Osteocyte (in vitro differentiated cells): ENCODE measurements around the gene CPA2. TPM values are rescaled to one million over a fixed set of nuclear protein-coding genes. Genes with fewer than 3 reads are reported as not detected.
"Not testable (repeated sequence)": the region's sequence is repeated elsewhere in the genome, so short reads cannot be mapped to it uniquely, and the experiment has no call there.

Experiments used
- DNase-seq: peaks from one replicate; pipeline ENCODE4 v3.0.0; 2021; ENCODE audit warnings: mixed read lengths; ENCODE audit not compliant: unreplicated experiment; ENCODE audit errors: extremely low spot score
- H3K27ac Mint-ChIP-seq: one replicate; pipeline ENCODE4 v1.8.0; 2021; ENCODE audit warnings: mild to moderate bottlenecking, mixed read lengths; ENCODE audit not compliant: unreplicated experiment
- H3K27me3 Mint-ChIP-seq: one replicate; pipeline ENCODE4 v1.8.0; 2021; ENCODE audit warnings: mixed read lengths; ENCODE audit not compliant: unreplicated experiment
- H3K36me3 Mint-ChIP-seq: one replicate; pipeline ENCODE4 v1.8.0; 2021; ENCODE audit warnings: mixed read lengths; ENCODE audit not compliant: unreplicated experiment
- H3K4me1 Mint-ChIP-seq: one replicate; pipeline ENCODE4 v1.8.0; 2021; ENCODE audit warnings: mixed read lengths; ENCODE audit not compliant: unreplicated experiment
- H3K4me3 Mint-ChIP-seq: one replicate; pipeline ENCODE4 v1.8.0; 2021; ENCODE audit warnings: mild to moderate bottlenecking, moderate library complexity, mixed read lengths; ENCODE audit not compliant: unreplicated experiment
- H3K9me3 Mint-ChIP-seq: one replicate; pipeline ENCODE4 v1.8.0; 2021; ENCODE audit warnings: mixed read lengths; ENCODE audit not compliant: unreplicated experiment
- total RNA-seq: library from RNA; stranded (reverse); gene quantifications from 2 replicates; pipeline ENCODE4 v1.2.1, GENCODE V29; 2021
- TF ChIP-seq, protein P1 (sequence below): fragments of 200-600 bp; sonication (generic); IDR thresholded peaks from 2 replicates; pipeline ENCODE4 v1.5.0; 2021; ENCODE audit warnings: antibody characterized with exemption, mild to moderate bottlenecking, moderate library complexity

Gene CPA2
- total RNA-seq, 1 donor from 2014 or later = not detected

DNA sequence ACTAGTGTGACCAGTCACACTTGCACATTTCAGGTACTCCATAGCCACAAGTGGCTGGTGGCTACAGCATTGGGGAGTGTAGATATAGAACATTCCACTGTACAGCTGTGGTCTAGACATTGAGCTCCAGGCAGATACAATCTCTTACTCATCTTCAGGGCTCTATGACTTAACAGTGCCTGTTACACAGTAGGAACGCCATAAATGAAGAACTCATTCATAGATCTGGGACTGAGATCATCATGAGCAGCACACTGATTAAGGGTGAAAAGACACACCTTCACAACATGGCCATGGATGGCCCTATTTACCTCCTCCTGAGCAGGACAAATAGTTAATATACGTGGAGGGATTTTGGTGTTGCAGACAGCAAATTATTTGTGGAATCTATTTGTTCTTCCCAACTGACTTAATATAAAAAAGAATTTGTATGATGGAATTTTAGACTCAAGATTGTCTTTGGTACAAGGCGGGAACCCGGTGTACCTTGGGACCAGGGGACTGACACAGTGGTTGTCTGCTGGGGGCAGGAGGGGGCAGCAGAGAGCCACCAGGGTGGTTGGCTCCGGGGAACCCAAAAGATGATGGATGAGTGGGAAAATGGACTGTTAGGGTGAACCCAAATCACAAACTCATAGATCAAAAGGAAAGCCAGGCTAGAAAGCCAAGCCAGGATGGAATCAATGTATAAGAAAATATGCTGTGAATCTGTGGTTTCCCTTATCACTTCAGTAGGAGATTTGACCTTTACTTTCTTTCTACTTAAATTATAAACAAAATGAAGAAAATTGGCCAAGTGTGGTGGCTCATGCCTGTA lies 24.3 kb upstream of the CPA2 start:
- Mint-ChIP-seq H3K4me1 (peaks cover 21% of the 10 kb centered on the region), H3K36me3 (peaks cover 2% of the 10 kb centered on the region), H3K27me3 (no peaks in the 10 kb centered on the region), H3K4me3 (no peak overlapping the region), H3K9me3 (no peaks in the 10 kb centered on the region), H3K27ac (no peak overlapping the region)
- TF ChIP-seq, protein P1, sequence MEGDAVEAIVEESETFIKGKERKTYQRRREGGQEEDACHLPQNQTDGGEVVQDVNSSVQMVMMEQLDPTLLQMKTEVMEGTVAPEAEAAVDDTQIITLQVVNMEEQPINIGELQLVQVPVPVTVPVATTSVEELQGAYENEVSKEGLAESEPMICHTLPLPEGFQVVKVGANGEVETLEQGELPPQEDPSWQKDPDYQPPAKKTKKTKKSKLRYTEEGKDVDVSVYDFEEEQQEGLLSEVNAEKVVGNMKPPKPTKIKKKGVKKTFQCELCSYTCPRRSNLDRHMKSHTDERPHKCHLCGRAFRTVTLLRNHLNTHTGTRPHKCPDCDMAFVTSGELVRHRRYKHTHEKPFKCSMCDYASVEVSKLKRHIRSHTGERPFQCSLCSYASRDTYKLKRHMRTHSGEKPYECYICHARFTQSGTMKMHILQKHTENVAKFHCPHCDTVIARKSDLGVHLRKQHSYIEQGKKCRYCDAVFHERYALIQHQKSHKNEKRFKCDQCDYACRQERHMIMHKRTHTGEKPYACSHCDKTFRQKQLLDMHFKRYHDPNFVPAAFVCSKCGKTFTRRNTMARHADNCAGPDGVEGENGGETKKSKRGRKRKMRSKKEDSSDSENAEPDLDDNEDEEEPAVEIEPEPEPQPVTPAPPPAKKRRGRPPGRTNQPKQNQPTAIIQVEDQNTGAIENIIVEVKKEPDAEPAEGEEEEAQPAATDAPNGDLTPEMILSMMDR = peak; percentile 90
- no peak for DNase-seq

DNA sequence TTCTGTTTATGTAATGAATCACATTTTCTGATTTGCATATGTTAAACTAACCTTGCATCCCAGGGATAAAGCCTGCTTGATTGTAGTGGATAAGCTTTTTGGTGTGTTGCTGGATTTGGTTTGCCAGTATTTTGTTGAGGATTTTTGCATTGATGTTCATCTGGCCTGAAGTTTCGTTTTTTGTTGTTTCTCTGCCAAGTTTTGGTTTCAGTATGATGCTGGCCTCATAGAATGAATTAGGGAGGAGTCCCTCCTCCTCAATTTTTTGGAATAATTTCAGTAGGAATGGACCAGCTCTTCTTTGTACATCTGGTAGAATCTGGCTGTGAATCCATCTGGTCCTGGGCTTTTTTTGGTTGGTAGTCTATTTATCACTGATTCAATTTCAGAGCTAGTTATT lies 23.2 kb upstream of the CPA2 start:
- not testable (repeated sequence) for H3K36me3 Mint-ChIP-seq, H3K27ac Mint-ChIP-seq, H3K9me3 Mint-ChIP-seq, DNase-seq, H3K27me3 Mint-ChIP-seq, H3K4me3 Mint-ChIP-seq
- H3K4me1 Mint-ChIP-seq = peaks cover 21% of the 10 kb centered on the region

DNA sequence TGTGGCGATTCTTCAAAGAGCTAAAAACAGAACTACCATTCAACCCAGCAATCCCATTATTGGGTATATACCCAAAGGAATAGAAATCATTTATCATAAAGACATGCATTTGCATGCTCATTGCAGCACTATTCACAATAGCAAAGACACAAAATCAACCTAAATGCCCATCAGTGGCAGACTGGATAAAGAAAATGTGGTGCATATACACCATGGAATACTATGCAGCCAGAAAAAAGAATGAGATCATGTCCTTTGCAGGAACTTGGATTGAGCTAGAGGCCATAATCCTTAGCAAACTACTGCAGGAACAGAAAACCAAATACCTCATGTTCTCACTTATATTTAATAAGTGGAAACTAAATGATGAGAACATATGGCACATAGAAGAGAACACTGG lies 20.2 kb upstream of the CPA2 start:
- DNase-seq, H3K27me3 Mint-ChIP-seq, H3K4me3 Mint-ChIP-seq, H3K9me3 Mint-ChIP-seq, H3K36me3 Mint-ChIP-seq, H3K27ac Mint-ChIP-seq: not testable (repeated sequence)
- H3K4me1 Mint-ChIP-seq = peaks cover 21% of the 10 kb centered on the region

DNA sequence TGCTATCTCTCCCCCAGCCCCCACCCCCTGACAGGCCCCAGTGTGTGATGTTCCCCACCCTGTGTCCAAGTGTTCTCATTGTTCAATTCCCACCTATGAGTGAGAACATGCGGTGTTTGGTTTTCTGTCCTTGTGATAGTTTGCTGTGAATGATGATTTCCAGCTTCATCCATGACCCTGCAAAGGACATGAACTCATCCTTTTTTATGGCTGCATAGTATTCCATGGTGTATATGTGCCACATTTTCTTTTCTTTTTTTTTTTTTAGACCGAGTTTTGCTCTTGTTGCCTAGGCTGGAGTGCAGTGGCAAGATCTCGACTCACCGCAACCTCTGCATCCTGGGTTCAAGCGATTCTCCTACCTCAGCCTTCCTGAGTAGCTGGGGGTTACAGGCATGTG lies 17.8 kb upstream of the CPA2 start:
- H3K27me3 Mint-ChIP-seq, H3K4me3 Mint-ChIP-seq, H3K4me1 Mint-ChIP-seq, DNase-seq, H3K36me3 Mint-ChIP-seq, H3K27ac Mint-ChIP-seq: not testable (repeated sequence)
- H3K9me3 Mint-ChIP-seq = peaks cover 11% of the 10 kb centered on the region

DNA sequence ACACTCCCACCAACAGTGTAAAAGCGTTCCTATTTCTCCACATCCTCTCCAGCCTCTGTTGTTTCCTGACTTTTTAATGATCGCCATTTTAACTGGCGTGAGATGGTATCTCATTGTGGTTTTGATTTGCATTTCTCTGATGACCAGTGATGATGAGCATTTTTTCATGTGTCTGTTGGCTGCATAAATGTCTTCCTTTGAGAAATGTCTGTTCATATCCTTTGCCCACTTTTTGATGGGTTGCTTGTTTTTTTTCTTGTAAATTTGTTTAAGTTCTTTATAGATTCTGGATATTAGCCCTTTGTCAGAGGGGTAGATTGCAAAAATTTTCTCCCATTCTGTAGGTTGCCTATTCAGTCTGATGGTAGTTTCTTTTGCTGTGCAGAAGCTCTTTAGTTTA lies 17.0 kb upstream of the CPA2 start:
- not testable (repeated sequence) for H3K4me3 Mint-ChIP-seq, H3K27me3 Mint-ChIP-seq, H3K36me3 Mint-ChIP-seq, H3K4me1 Mint-ChIP-seq, H3K27ac Mint-ChIP-seq, DNase-seq
- peaks cover 11% of the 10 kb centered on the region for H3K9me3 Mint-ChIP-seq

DNA sequence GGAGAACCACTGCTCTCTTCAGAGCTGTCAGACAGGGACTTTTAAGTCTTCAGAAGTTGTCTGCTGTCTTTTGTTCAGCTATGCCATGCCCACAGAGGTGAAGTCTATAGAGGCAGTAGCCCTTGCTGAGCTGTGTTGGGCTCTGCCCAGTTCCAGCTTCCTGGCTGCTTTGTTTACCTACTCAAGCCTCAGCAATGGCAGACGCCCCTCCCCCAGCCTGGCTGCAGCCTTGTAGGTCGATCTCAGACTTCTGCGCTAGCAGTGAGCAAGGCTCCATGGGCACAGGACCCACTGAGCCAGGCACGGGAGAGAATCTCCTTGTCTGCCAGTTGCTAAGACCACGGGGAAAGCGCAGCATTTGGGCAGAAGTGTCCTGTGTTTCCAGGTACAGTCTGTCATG lies 12.1 kb upstream of the CPA2 start:
- TF ChIP-seq, protein P1 = no peak
- peaks cover 19% of the 10 kb centered on the region for H3K9me3 Mint-ChIP-seq
- H3K4me1 Mint-ChIP-seq = no peaks in the 10 kb centered on the region
- DNase-seq = no peak
- no peaks in the 10 kb centered on the region for H3K27me3 Mint-ChIP-seq
- H3K27ac Mint-ChIP-seq = no peak overlapping the region
- no peak overlapping the region for H3K4me3 Mint-ChIP-seq
- H3K36me3 Mint-ChIP-seq = peaks cover 2% of the 10 kb centered on the region

DNA sequence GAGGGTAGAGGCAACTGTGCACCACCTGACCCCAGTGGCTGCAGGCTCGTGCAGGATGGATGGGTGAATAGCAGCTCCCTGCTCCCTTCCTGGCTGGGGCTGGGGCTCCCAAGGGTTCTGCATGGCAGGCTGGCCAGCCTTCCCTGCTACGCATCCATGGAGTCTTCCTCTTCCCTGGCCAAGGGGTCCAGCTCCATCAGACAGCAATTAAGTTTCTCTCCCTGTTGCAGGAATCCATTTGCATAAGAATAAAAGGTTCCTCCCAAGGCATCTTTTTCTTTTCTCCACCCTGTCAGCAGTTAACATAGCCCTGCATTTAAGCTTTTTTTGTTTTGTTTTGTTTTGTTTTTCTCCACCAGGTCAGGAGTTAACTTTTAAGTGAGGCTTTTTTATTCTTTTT lies 10.0 kb upstream of the CPA2 start:
- Mint-ChIP-seq H3K36me3 (peaks cover 2% of the 10 kb centered on the region), H3K4me3 (no peak overlapping the region), H3K4me1 (no peaks in the 10 kb centered on the region), H3K27ac (no peak overlapping the region), H3K27me3 (no peaks in the 10 kb centered on the region), H3K9me3 (peaks cover 19% of the 10 kb centered on the region)
- no peak for DNase-seq
- TF ChIP-seq, protein P1 = no peak
